ENCODE results near the gene MASP2. TPM values are rescaled to one million over a fixed set of nuclear protein-coding genes. Genes with fewer than 3 reads are reported as not detected.
A peak's percentile ranks its signal among the peaks of the same experiment; 100 is the strongest.
"Not testable (repeated sequence)": the region's sequence is repeated elsewhere in the genome, so short reads cannot be mapped to it uniquely, and the experiment has no call there.

The MASP2 gene
- total RNA-seq, 1 donor from 2014 or later: not detected

GRCh38 chr1:11039351-11040104 is 7.5 kb downstream of the MASP2 start:
- TF ChIP-seq CTCF (IDR thresholded peaks at IDR 0.05): no peak
- Histone ChIP-seq H3K27me3 (no peaks in the 10 kb centered on the region), H3K27ac (no peak overlapping the region), H3K36me3 (no peaks in the 10 kb centered on the region), H3K4me3 (no peak overlapping the region), H3K9me3 (no peaks in the 10 kb centered on the region), H3K4me1 (no peaks in the 10 kb centered on the region)
- DNase-seq: no peak
- ATAC-seq: no peak
- intact Hi-C loops (cut with DNase I): loop anchor here (5.0 kb wide), 1 partner anchor 608 kb away; no protein-coding TSS in a partner anchor

GRCh38 chr1:11037740-11038182 is 9.3 kb downstream of the MASP2 start:
- peak; percentile 96 for ATAC-seq
- Histone ChIP-seq H3K4me1 (no peaks in the 10 kb centered on the region), H3K36me3 (no peaks in the 10 kb centered on the region), H3K9me3 (no peaks in the 10 kb centered on the region), H3K27me3 (no peaks in the 10 kb centered on the region), H3K27ac (no peak overlapping the region), H3K4me3 (no peak overlapping the region)
- DNase-seq: peak; percentile 90
- intact Hi-C loops (cut with DNase I): loop anchor here (5.0 kb wide), 1 partner anchor 610 kb away; no protein-coding TSS in a partner anchor
- peak; percentile 97 for TF ChIP-seq CTCF (IDR thresholded peaks at IDR 0.05)

GRCh38 chr1:11037019-11037739 is 9.9 kb downstream of the MASP2 start:
- DNase-seq, H3K4me1 ChIP-seq, H3K27me3 ChIP-seq, ATAC-seq, H3K9me3 ChIP-seq, H3K4me3 ChIP-seq, H3K27ac ChIP-seq, H3K36me3 ChIP-seq: not testable (repeated sequence)
- intact Hi-C loops (cut with DNase I): loop anchor here (5.0 kb wide), 1 partner anchor 610 kb away; no protein-coding TSS in a partner anchor

- H3K27ac ChIP-seq: no peak overlapping the region
- H3K4me1 ChIP-seq: no peaks in the 10 kb centered on the region
- intact Hi-C loops (cut with DNase I): no loop called here
- peaks cover 26% of the 10 kb centered on the region for H3K36me3 ChIP-seq
- no peak for TF ChIP-seq CTCF (IDR thresholded peaks at IDR 0.05)
- ATAC-seq (no peak), DNase-seq (no peak)
- no peak overlapping the region for H3K4me3 ChIP-seq
- no peaks in the 10 kb centered on the region for H3K9me3 ChIP-seq
- H3K27me3 ChIP-seq: no peaks in the 10 kb centered on the region
These were observed 15.3 kb downstream of the MASP2 start for GRCh38 chr1:11031624-11032262.

GRCh38 chr1:11030865-11031264 is 16.2 kb downstream of the MASP2 start:
- H3K27me3 ChIP-seq: no peaks in the 10 kb centered on the region
- H3K9me3 ChIP-seq: no peaks in the 10 kb centered on the region
- no peaks in the 10 kb centered on the region for H3K4me1 ChIP-seq
- no peak overlapping the region for H3K4me3 ChIP-seq
- TF ChIP-seq CTCF (IDR thresholded peaks at IDR 0.05): no peak
- intact Hi-C loops (cut with DNase I): no loop called here
- DNase-seq (no peak), ATAC-seq (no peak)
- H3K27ac ChIP-seq: no peak overlapping the region
- H3K36me3 ChIP-seq: peaks cover 35% of the 10 kb centered on the region

- no peak overlapping the region for H3K27ac ChIP-seq
- TF ChIP-seq CTCF (IDR thresholded peaks at IDR 0.05): no peak
- no peaks in the 10 kb centered on the region for H3K4me1 ChIP-seq
- intact Hi-C loops (cut with DNase I): no loop called here
- ATAC-seq (no peak), DNase-seq (no peak)
- H3K9me3 ChIP-seq: no peaks in the 10 kb centered on the region
- no peaks in the 10 kb centered on the region for H3K27me3 ChIP-seq
- H3K4me3 ChIP-seq: no peak overlapping the region
- peaks cover 61% of the 10 kb centered on the region for H3K36me3 ChIP-seq
These were observed 19.0 kb downstream of the MASP2 start for GRCh38 chr1:11028018-11028417.
